Left lung (tissue), 10 donors: ENCODE data around the gene EMILIN3. TPM values are rescaled to one million over a fixed set of nuclear protein-coding genes. Genes with fewer than 3 reads are reported as not detected.

Experiments used
- ATAC-seq: fragments of 200-7000 bp; cut with Tn5 transposase; one replicate; pipeline ENCODE4 v1.9.1; 2020; ENCODE audit warnings: moderate library complexity
- DNase-seq, 4 donors: peaks; one replicate each; pipeline ENCODE4 v3.0.0-alpha.2; 2013 to 2020
- H3K27ac ChIP-seq, 2 donors: fragments of 200-600 bp; sonication (generic) in 1 of 2; one replicate each; pipeline versions ENCODE4 v1.5.0 to v1.8.0; 2020 to 2021
- H3K27me3 ChIP-seq, 2 donors: fragments of 200-600 bp; sonication (generic) in 1 of 2; one replicate each; pipeline versions ENCODE4 v1.5.0 to v1.8.0; 2020 to 2021
- H3K36me3 ChIP-seq, 2 donors: fragments of 200-600 bp; sonication (generic) in 1 of 2; one replicate each; pipeline versions ENCODE4 v1.5.0 to v1.8.0; 2020 to 2021
- H3K4me1 ChIP-seq, 2 donors: fragments of 200-600 bp; one replicate each; pipeline ENCODE4 v1.8.0; 2021
- H3K4me3 ChIP-seq, 2 donors: fragments of 200-600 bp; sonication (generic) in 1 of 2; one replicate each; pipeline versions ENCODE4 v1.5.0 to v1.8.0; 2020 to 2021; ENCODE audit warnings: mild to moderate bottlenecking in 1 of 2
- H3K9me3 ChIP-seq, 2 donors: fragments of 200-600 bp; sonication (generic) in 1 of 2; one replicate each; pipeline versions ENCODE4 v1.5.0 to v1.8.0; 2020 to 2021
- intact Hi-C, 2 donors: fragments of 100-400 bp; cut with DNase I; formaldehyde crosslinking; loops; one replicate each; pipeline versions ENCODE4 v1.11.2 to v1.14.2; 2022
- polyA plus RNA-seq, 6 donors: library from polyadenylated mRNA; unstranded; fragments of 120-200 nt; gene quantifications; one replicate each; pipeline ENCODE4 v1.2.1, GENCODE V29; 2013; ENCODE audit not compliant: insufficient read length in 6 of 6
- total RNA-seq, 2 donors: library from RNA; stranded (reverse); fragmentation: NEBNext Ultra II Directional; extraction: Animal tissue kit (Norgen Biotek cat#: 25700); gene quantifications; one replicate each; pipeline ENCODE4 v1.2.1, GENCODE V29; 2021
- TF ChIP-seq, protein P1 (sequence below), 2 donors: fragments of 200-600 bp; sonication (generic) in 1 of 2; IDR thresholded peaks; one replicate each; pipeline versions ENCODE4 v1.5.0 to v1.8.0; 2021; ENCODE audit warnings: antibody characterized with exemption in 2 of 2
- donor health status: DM: no; HTN: yes; CAD: no.
- donor health status: DM: no; HTN: no; CAD: no.

EMILIN3 gene
- total and polyA plus RNA-seq, 8 donors = 0.08 to 2.5 (median 2.0) TPM

- H3K4me1 ChIP-seq = peaks cover 13 to 20% of the 10 kb centered on the region in 2 donors
- peak in 3 of 4 donors; percentile 64 to 82 (median 82) for DNase-seq
- no peaks in the 10 kb centered on the region for H3K9me3 ChIP-seq
- no peaks in the 10 kb centered on the region for H3K27me3 ChIP-seq
- intact Hi-C loops = loop anchor here in 1 of 2 donors (10.0 kb wide), 1 partner anchor 75 kb away; no protein-coding TSS in a partner anchor
- H3K27ac ChIP-seq = peak overlapping the region; percentile 79 to 80
- H3K4me3 ChIP-seq = no peak overlapping the region
- TF ChIP-seq, protein P1, sequence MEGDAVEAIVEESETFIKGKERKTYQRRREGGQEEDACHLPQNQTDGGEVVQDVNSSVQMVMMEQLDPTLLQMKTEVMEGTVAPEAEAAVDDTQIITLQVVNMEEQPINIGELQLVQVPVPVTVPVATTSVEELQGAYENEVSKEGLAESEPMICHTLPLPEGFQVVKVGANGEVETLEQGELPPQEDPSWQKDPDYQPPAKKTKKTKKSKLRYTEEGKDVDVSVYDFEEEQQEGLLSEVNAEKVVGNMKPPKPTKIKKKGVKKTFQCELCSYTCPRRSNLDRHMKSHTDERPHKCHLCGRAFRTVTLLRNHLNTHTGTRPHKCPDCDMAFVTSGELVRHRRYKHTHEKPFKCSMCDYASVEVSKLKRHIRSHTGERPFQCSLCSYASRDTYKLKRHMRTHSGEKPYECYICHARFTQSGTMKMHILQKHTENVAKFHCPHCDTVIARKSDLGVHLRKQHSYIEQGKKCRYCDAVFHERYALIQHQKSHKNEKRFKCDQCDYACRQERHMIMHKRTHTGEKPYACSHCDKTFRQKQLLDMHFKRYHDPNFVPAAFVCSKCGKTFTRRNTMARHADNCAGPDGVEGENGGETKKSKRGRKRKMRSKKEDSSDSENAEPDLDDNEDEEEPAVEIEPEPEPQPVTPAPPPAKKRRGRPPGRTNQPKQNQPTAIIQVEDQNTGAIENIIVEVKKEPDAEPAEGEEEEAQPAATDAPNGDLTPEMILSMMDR (IDR thresholded peaks at IDR 0.05) = no peak
- H3K36me3 ChIP-seq = no peaks in the 10 kb centered on the region
- peak; percentile 94 for ATAC-seq
Observed at GRCh38 chr20:41329435-41330342, 36.9 kb downstream of the EMILIN3 start.

- Histone ChIP-seq H3K4me3 (no peak overlapping the region), H3K27ac (no peak overlapping the region), H3K9me3 (no peaks in the 10 kb centered on the region), H3K27me3 (no peaks in the 10 kb centered on the region), H3K4me1 (peaks cover 13 to 20% of the 10 kb centered on the region in 2 donors), H3K36me3 (no peaks in the 10 kb centered on the region)
- intact Hi-C loops = no loop called here
- TF ChIP-seq, protein P1 (IDR thresholded peaks at IDR 0.05) = no peak
- DNase-seq = no peak
- ATAC-seq = no peak
Observed at GRCh38 chr20:41327178-41327577, 39.4 kb downstream of the EMILIN3 start.

GRCh38 chr20:41320976-41321375 is 45.6 kb downstream of the EMILIN3 start:
- Histone ChIP-seq H3K36me3 (no peaks in the 10 kb centered on the region), H3K4me3 (no peak overlapping the region), H3K4me1 (peaks cover 5 to 28% of the 10 kb centered on the region in 2 donors), H3K27ac (peak overlapping the region; percentile 2 to 46), H3K27me3 (no peaks in the 10 kb centered on the region), H3K9me3 (no peaks in the 10 kb centered on the region)
- no peak for DNase-seq
- intact Hi-C loops = no loop called here
- ATAC-seq = no peak
- TF ChIP-seq, protein P1 (IDR thresholded peaks at IDR 0.05) = no peak

GRCh38 chr20:41320441-41320840 is 46.2 kb downstream of the EMILIN3 start:
- TF ChIP-seq, protein P1 (IDR thresholded peaks at IDR 0.05) = no peak
- H3K27me3 ChIP-seq = no peaks in the 10 kb centered on the region
- H3K4me3 ChIP-seq = no peak overlapping the region
- ATAC-seq = no peak
- H3K27ac ChIP-seq = peak overlapping the region in 1 of 2 donors; percentile 46
- H3K4me1 ChIP-seq = peaks cover 5 to 28% of the 10 kb centered on the region in 2 donors
- no peak for DNase-seq
- H3K9me3 ChIP-seq = no peaks in the 10 kb centered on the region
- no peaks in the 10 kb centered on the region for H3K36me3 ChIP-seq
- intact Hi-C loops = no loop called here

DNA sequence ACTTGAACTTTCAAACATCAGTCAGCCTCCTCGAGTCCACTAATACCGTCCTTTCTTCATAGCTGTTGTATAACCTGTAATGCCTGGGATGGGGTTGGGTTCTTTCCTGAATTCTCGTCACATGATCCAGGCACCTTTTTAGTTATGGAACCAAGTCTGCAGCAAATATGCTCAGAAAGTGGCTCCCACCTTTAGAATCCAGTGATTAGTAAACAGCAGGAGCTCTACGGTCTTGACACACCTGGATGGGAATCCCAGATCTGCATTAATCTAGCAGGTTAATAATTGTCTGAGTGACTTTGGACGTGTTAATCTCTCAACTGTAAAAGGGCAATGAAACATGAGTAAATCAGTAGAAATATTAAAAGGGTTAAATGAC is 48.4 kb downstream of the EMILIN3 start:
- ATAC-seq (no peak), DNase-seq (no peak)
- Histone ChIP-seq H3K4me1 (peaks cover 5 to 28% of the 10 kb centered on the region in 2 donors), H3K9me3 (no peaks in the 10 kb centered on the region), H3K36me3 (no peaks in the 10 kb centered on the region), H3K27me3 (no peaks in the 10 kb centered on the region), H3K27ac (peak overlapping the region in 1 of 2 donors; percentile 81), H3K4me3 (peak overlapping the region; percentile 19 to 51)
- TF ChIP-seq, protein P1 (IDR thresholded peaks at IDR 0.05) = no peak
- intact Hi-C loops = no loop called here
